Activated T-helper 1 cell treated with anti-CD3 and anti-CD28 coated beads, Interleukin-2, amount 50 U/mL, for 16 hours (primary cell): ENCODE data around the gene BRPF1.

Experiments
- DNase-seq, 2 donors: peaks; one replicate each; pipeline ENCODE4 v3.0.0-alpha.2; 2020; ENCODE audit warnings: low read depth in 1 of 2, low spot score in 1 of 2

Gene BRPF1

DNA sequence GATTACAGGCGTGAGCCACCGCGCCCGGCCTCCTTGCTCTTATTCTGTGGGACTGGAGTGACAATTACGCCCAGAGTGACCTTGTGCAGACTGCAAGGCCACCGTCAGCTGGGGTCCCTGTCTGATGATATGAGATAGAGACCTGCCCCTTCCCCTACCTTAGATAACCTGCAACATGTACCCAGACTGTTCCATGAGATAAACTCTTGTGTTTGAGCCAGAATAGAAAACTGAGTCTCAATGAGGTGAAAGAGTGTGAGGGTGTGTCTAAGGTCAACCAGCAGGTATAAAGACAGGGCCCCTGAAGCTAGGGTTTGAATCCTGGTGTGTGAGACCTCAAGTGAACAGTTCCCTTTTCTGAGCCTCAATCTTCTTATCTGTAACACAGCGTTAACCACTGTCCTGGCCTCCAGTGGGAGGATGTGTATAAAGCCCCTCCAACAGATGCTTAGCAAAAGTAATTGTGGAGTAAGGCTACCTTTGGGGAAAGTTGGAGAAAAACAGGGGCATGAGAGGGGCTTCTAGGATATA is 54.7 kb downstream of the BRPF1 start:
- no peak for DNase-seq

DNA sequence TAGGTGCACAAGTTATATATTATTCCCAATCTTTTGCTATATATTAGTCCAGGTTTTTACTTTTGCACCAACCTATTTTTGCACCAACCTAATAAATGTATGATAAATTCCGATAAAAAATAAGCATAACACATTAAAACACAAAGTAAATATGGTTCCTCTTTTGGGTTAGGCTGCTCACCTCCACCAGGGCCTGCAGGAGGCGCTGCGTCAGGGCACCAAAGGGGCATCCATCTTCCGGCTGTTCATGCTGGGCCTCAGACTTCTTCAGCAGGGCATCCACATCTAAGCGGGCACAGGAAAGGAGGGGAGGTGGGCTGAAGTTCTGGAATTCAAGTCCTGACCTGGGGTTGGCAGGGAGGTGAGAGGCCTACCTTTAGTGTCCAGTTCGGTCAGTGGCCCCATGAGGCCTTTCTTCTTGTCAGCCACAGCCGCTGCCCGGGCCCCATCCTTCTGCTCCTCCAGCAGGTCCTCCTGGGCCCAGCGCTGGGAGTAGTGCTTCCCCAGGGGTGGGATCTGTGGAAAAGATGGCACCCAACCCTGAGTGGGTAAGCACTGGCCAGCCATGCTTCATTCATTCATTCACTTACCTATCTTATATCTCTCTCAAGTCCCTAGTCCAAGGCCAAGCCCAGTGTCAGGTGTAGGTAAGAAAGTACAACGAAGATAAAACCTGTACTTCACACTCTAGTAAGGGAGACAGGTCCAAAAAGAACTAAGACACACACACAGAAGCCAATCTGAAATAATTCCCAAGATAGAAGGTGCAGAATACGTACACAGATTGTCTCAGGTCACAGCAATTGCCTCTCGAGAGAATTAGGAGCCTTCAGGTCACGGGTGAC is 55.5 kb downstream of the BRPF1 start:
- no peak for DNase-seq

DNA sequence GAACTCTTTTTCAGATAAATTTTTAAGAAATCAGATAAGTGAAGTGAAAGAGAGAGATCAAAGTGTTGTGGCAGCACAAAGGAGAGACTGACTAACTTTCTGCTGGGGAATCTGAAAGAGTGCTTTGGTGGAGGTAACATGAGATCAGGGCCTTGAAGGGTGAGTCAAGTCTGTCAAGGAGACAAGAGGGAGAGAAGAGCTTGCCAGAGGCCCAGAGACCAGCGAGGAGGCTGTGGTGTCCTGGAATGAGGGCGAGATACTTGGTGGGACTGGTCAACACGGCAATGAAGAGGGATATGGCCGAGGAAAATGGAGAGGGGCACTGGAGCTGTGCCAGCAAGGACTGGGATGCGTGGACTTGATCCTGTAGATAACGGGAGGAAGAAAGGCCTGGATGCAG is 56.2 kb downstream of the BRPF1 start:
- no peak for DNase-seq

DNA sequence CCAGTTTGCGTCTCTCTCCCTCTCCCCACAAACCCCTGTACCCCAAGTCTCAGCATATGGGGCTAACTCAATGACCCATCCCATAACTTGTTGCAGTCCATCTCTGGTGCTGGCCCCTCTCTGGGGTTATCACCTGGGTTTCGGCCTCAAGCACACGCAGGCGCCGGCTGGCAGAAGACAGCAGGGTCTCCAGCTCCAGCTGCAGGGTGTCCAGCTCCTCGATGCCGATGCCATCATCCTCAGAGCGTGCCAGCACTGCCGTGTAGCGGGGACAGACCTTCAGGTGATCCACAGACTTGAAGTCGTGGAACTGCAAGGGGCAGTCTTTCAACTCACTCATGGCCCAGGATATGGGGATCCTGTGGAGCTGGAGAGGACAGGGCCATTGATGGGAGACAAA is 59.6 kb downstream of the BRPF1 start:
- DNase-seq = no peak

DNA sequence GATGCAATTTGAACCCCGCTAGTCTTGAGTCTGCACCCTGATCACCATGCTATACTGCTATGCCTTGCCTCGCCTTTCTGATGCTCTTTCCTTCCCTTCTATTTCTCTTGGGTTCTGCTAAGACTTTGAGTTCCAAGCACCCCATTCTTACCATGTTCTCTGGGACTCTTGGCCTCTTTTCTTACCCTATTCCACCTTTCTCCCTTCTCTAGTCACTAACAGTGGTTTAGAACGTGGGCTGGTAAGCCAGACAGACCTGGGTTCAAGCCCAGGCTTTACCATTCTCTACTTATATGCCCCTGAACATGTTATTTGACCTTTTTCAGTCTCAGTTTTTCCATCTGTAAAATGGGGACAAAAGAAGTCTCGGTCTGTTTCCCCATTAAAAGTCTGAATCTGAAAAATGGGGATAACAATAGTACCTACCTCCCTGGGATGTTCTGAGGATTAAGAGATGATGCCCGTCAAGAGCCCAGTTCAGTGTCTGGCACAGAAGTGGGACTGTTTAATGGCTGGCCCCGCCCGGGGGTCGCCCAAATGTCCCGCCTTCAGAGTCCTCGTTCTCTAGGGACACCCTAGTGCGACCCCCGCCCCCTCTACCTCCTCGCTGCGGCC is 60.4 kb downstream of the BRPF1 start:
- DNase-seq = no peak

DNA sequence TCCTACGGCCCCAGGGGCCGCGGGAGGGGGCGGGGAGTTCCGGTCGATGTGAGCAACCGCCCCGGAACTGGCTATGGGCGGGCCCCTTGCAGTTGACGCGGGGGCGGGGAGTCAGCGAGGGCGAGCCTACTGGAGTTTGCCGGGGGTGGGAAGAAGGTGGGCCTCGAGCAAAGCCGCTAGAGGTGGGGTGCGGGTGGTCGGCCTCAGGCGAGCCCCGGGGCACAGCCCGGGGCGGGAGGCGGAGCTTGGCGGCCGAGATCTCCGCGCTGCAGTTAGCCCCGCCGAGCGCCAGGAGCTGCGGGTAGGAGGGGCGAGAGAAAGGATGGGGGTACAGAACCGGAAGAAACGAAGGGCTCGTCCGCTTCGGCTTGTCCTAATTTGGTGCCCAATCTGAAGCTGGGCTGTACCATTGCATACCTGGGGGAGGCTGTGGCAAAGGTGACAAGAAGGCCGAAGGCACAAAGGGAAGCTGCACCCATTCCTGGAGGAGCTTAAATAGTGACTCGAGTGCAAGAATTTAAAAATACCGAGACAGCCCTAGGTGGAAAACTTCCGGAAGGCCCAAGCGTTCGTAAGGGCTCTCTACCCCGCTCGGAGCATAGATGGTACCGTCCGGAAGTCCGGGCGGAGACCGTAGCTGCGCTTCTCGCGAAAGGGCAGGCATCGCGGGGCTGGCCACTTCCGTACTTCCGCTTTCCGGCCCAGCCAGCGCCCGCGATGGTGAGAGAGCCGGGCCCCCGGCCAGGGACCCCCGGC is 61.0 kb downstream of the BRPF1 start, which contains the start of the genes ARPC4 and TADA3:
Gene ARPC4 (plus strand): TSS at position 678 of the 756 bp plus-strand sequence. CDS start 40 bp downstream, at position 718.
Gene TADA3 (minus strand): TSS at position 69 of the 756 bp plus-strand sequence. CDS start 1,007 bp downstream, outside the sequence.
- peak; percentile 80 to 82 for DNase-seq

DNA sequence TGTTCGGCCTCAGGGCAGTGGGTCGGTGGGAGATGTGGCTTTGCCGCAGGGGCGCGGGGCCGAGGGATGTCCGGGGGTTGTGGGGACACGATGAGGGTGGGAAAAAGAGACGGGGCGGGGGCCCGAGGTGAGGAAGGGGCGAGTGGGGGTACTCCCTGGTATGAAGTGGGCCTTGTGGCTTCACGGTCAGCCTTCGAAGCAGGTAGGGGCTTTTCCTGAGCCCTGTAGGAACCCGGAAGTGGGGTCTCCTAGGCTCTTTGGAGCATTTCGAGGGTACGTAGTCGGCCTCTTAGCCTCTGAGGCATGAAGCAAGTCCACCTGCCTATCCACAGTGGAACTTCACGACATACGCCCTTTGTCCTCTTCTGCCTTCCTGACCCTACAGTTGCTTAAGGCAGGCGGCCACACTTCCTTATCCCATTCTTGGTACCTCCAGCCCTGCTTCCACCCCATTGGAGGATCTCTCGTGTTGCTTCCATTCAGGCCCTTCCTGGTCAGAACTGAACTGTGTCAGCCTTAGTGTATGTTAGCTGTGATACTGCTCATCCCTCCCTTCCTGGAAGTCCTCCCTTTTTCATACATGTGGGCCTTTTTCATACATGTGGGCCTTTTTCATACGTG is 61.7 kb downstream of the BRPF1 start:
- DNase-seq = no peak

DNA sequence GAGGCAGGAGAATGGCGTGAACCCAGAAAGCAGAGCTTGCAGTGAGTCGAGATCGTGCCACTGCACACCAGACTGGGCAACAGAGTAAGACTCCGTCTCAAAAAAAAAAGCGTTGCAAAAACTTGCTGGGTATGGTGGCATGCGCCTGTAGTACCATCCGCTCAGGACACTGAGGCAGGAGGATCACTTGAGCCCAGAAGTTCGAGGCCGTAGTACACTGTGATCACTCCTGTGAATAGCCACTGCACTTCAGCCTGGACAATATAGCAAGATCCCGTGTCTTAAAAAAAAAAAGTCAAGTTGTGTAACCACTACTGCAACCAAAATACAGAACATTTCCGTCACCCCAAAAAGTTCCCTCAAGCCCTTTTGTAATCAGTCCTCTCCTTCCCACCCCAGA is 62.9 kb downstream of the BRPF1 start:
- no peak for DNase-seq

DNA sequence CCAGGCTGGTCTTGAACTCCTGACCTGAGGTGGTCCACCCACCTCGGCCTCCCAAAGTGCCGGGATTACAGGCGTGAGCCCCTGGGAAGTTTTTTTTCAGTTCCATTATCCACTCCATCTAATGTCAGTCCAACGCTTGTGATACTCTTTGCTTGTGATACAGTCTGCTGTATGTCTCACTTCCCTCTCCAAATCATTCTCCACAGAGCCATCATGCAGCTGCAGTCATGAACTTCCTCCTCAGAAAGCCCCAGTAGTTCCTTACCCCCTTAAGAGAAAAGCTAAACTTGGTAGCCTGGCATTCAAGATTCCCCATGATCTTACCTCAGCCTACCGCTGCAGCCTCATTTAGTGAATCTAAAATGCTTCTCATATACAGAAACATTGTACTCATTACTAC is 63.7 kb downstream of the BRPF1 start:
- no peak for DNase-seq

DNA sequence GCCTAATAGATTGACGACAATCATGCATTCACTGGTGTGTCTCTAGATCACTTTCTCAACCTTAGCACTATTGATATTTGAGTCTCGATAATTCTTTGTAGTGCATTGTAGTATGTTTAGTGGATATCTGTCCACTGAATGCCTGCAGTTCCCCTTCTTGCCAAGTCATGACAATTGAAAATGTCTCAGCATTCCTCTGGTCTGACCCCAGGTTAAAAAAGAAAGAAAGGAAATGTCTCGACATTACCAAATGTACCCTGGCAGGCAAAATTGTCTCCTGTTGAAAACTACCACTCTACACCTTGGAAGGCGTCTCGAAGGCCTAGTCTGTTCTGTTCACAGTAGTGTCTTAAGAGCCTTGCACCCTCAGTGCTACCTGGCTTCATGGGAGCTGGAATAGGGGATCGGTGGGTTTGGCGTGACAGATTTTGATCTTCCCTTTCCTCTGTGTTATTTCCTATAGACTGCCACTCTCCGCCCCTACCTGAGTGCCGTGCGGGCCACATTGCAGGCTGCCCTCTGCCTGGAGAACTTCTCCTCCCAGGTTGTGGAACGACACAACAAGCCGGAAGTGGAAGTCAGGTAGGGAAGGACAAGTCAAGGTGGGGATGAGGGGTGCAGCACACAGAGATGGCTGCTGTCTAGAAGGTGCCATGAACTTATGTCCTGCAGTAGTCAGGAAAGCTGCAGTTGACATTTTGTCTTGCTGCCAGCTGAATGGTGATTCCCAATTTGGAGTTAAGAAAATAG is 65.8 kb downstream of the BRPF1 start:
- no peak for DNase-seq
